HepG2 (cell line): ENCODE data around the gene CTF1. TPM values are rescaled to one million over a fixed set of nuclear protein-coding genes. Genes with fewer than 3 reads are reported as not detected.

ENCODE experiments used
- DMTF1 ChIP-seq: sonication (generic); formaldehyde crosslinking; IDR thresholded peaks from 2 replicates; pipeline ENCODE4 v1.4.0; 2020; ENCODE audit warnings: mild to moderate bottlenecking, missing genetic modification reagents
- FOXP1 ChIP-seq, 2 experiments: fragments of 450-650 bp in 1 of 2; IDR thresholded peaks; 2 replicates each; pipeline ENCODE4 v1.6.1; 2017 to 2018; ENCODE audit warnings: antibody characterized with exemption in 1 of 2
- MIER2 ChIP-seq: IDR thresholded peaks from 2 replicates; pipeline ENCODE4 v1.6.1; 2016; ENCODE audit warnings: missing biosample characterization, missing genetic modification reagents
- NFE2L2 ChIP-seq: fragments of 150-350 bp; IDR thresholded peaks from 2 replicates; pipeline ENCODE4 v1.6.1; 2014; ENCODE audit warnings: low read length
- POGZ ChIP-seq: sonication (generic); formaldehyde crosslinking; IDR thresholded peaks from 2 replicates; pipeline ENCODE4 v1.4.0; 2020; ENCODE audit warnings: mild to moderate bottlenecking, missing genetic modification reagents
- PREB ChIP-seq: sonication (generic); formaldehyde crosslinking; IDR thresholded peaks from 2 replicates; pipeline ENCODE4 v1.4.0; 2020; ENCODE audit warnings: missing genetic modification reagents
- RERE ChIP-seq: IDR thresholded peaks from 2 replicates; pipeline ENCODE4 v1.6.1; 2016; ENCODE audit warnings: low read depth, missing genetic modification reagents, missing compliant biosample characterization
- SNAPC4 ChIP-seq: sonication (generic); formaldehyde crosslinking; IDR thresholded peaks from 2 replicates; pipeline ENCODE4 v1.4.0; 2020; ENCODE audit warnings: mild to moderate bottlenecking, missing genetic modification reagents
- TFE3 ChIP-seq: IDR thresholded peaks from 2 replicates; pipeline ENCODE4 v1.6.1; 2016
- U2AF1 ChIP-seq: fragments of 200-400 bp; formaldehyde crosslinking; optimal IDR thresholded peaks from 2 replicates; pipeline ENCODE3; 2017; ENCODE audit warnings: mild to moderate bottlenecking, low read depth, low read length
- ZFP36 ChIP-seq: fragments of 150-350 bp; IDR thresholded peaks from 2 replicates; pipeline ENCODE4 v1.6.1; 2018; ENCODE audit warnings: borderline replicate concordance, low read length, low read depth; ENCODE audit not compliant: partially characterized antibody
- ZFP90 ChIP-seq: sonication (generic); formaldehyde crosslinking; IDR thresholded peaks from 2 replicates; pipeline ENCODE4 v1.8.0; 2022; ENCODE audit warnings: missing genetic modification reagents, mild to moderate bottlenecking, inconsistent platforms, borderline replicate concordance
- ZKSCAN5 ChIP-seq: sonication (generic); formaldehyde crosslinking; IDR thresholded peaks from 2 replicates; pipeline ENCODE4 v1.5.1; 2020; ENCODE audit warnings: mild to moderate bottlenecking, missing genetic modification reagents
- ZNF629 ChIP-seq: sonication (generic); formaldehyde crosslinking; conservative IDR thresholded peaks from 2 replicates; pipeline ENCODE4 v1.5.0; 2020; ENCODE audit warnings: missing genetic modification reagents
- polyA plus RNA-seq, 8 experiments: library from polyadenylated mRNA; depleted of rRNA in 3 of 8; stranded (reverse) in 7 of 8; unstranded in 1 of 8; fragments of >200 nt; fragmentation: Illumina TruSeq in 4 of 8; extraction: Trizol in 4 of 8; gene quantifications; 2 replicates each; pipeline versions ENCODE4 v1.2.1 to v1.2.3, GENCODE V29; 2011 to 2016; ENCODE audit warnings: low read depth in 4 of 8, missing spikeins in 1 of 8, mixed read lengths in 1 of 8; ENCODE audit not compliant: insufficient read depth in 1 of 8
- total RNA-seq, 5 experiments: library from RNA; depleted of rRNA; stranded (reverse); fragments of >200 nt; fragmentation: Illumina TruSeq; extraction: Trizol; gene quantifications; 2 replicates each; pipeline ENCODE4 v1.2.3, GENCODE V29; 2016; ENCODE audit warnings: low read depth in 1 of 5

The CTF1 gene
- total and polyA plus RNA-seq, 2 of the 13 experiments (the other 11 are each of a cell fraction or from before 2014, with no cell fraction given) = 0.13 to 1.8 TPM

- TF ChIP-seq RERE (CRISPR knock-in tag) (no peak), ZFP90 (CRISPR knock-in tag) (0 out of 2 replicates have a peak, but pooled peaks have one; percentile 75), SNAPC4 (CRISPR knock-in tag) (peak; percentile 87; the same call in 1 of the 2 replicates), NFE2L2 (no peak), DMTF1 (CRISPR knock-in tag) (no peak), TFE3 (CRISPR knock-in tag) (no peak), FOXP1 (IDR thresholded peaks at IDR 0.05) (no peak), FOXP1 (CRISPR knock-in tag; IDR thresholded peaks at IDR 0.05) (no peak), ZFP36 (peak; percentile 5), MIER2 (no peak), POGZ (CRISPR knock-in tag) (0 out of 2 replicates have a peak, but pooled peaks have one; percentile 56), U2AF1 (no peak), ZKSCAN5 (no peak), ZNF629 (no peak), PREB (CRISPR knock-in tag) (no peak)
These were observed 26.1 kb downstream of the CTF1 start (continued) for GRCh38 chr16:30922420-30922959.
